Stimulated activated CD4-positive, alpha-beta T cell treated with anti-CD3 and anti-CD28 coated beads, Interleukin-1b, Interleukin-23, amount 100 ng/mL, for 4 hours (primary cell): Measurements from ENCODE around the gene LRTM1.

ENCODE experiments used
- DNase-seq, 2 donors: peaks; one replicate each; pipeline ENCODE4 v3.0.0-alpha.2; 2020; ENCODE audit warnings: low read depth in 2 of 2

Gene LRTM1

DNA sequence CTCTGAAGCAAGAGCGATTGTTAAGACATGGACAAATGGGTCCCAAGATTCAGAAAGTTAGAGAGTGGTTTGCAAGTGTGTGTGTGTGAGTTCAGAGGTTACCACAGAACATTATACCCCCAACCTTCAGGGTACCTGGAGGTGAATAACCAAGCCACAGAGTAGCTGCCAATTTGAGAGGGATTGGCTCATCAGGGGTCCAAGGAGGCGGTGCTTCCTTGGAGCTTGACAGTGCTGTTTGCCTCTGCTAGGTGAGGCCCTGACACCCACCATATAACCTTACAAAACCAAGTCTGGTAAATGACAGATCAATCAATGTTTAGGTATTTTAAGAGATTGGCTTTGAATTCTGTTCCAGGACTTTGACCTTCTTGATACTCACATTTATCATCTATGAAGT lies 35.7 kb downstream of the LRTM1 start:
- no peak for DNase-seq

DNA sequence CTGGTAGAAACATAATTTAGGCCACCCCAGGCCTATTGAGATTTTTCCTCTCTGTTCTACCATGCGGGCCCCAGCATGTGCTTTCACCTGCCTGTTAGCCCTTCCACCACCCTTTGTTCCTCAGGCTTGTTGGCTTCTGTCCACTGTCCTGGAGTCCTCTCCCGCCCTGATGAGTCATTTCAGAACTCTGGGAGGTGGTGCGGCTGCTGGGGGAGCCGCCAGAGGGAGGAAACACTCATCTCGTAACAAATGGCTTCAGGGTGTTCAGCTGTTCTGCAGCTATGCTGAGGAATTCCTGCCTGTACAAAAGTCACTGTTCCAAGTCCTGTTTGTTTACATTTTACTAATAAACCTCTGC lies 36.3 kb downstream of the LRTM1 start:
- DNase-seq = no peak

DNA sequence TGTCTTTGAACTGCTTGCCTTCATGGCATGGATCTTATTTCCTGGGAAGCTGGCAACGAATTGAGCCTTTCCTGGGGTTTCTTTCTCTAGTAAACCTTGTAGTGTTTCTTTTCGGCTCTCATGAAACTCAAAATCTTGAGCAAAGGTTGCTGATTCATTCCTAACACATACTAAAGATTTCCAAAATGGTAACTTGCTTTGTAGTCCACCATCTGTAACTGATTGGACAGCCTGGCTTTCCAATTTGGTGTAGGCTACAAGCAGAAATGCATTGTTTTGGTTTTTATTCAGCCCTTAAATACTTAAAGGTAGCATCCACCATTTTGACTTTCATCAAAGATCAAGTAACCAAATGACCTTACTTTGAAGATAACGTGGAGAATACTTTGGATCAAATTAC lies 38.1 kb downstream of the LRTM1 start:
- DNase-seq = no peak

DNA sequence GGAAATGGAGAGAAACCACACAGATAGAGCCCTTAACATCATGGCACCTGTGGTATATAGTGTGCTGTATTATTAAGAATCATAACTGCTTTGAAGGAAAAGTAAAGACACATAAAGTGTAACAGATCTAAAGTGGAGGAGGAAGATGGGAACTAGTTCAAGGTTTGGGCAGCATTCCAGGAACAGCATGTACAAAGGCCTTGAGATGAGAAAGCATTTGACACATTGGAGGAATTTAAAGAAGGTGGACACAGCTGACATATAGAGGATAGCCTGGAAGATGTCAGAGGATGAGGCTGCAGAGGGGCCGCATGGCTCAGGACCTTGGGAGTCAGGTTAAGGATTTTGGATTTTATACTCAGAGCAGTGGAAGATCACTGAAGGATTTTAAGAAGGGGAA lies 39.0 kb downstream of the LRTM1 start:
- no peak for DNase-seq

- DNase-seq = no peak
Measured at GRCh38 chr3:54888162-54888561, 39.7 kb downstream of the LRTM1 start.

DNA sequence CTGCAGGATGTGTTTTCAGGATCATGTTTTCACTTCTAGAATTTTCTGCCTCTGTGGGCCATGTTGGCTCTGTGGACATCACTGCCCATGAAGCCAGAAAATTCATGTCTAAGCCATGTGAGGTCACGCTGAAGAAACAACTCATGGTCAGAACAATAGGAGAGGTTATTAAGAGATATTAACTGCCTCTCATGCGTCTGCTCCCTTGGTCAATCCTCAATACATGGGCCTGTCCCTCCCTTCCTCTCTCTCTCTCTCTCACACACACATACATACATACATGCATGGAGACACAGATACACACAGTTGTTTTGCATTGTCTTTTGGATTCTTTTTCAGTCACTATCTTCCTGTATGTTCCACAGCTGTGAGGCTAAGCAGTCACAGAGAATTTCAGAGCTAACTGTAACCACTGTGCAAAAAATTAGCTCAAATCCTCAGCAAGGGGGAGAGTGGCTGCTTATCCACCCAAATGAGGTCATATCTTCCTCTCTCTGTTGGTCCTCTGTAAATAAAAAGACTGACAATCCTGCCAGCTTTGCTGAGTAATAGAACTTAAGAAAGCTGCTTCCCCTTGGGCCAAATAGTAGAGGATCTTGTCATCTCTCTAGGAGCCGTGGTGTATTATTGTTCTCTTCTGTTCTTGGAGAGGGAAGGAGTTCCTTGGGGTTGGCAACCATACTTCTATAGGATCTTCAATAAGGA lies 45.6 kb downstream of the LRTM1 start:
- no peak for DNase-seq

- no peak for DNase-seq
Measured at GRCh38 chr3:54878145-54878544, 49.7 kb downstream of the LRTM1 start.

- DNase-seq = no peak
Measured at GRCh38 chr3:54877730-54878129, 50.1 kb downstream of the LRTM1 start.

DNA sequence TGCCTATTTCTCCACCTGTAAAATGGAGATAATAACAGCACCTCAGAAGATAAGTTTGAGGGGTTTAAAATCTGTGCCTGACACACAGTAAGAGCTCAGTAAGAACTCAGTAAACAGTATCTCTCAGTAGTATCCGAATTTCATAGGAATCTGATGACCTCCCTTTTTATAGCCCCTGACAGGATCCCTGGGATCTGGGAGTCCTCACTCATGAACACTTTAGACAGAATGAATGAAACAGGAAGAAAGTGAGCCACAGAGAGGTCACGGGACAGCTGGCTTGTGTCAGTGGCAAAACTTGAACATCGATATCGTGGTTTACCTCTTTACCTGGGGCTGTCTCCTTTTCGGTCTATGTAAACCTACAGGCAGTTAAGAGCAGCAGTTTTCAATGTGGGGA lies 51.2 kb downstream of the LRTM1 start:
- no peak for DNase-seq

GRCh38 chr3:54875596-54876268 lies 52.1 kb downstream of the LRTM1 start:
- no peak for DNase-seq

- DNase-seq = no peak
Measured at GRCh38 chr3:54874816-54875556, 52.9 kb downstream of the LRTM1 start.

- DNase-seq = no peak
Measured at GRCh38 chr3:54873059-54874010, 54.5 kb downstream of the LRTM1 start.

GRCh38 chr3:54871867-54872266 lies 56.0 kb downstream of the LRTM1 start:
- no peak for DNase-seq

GRCh38 chr3:54870423-54870822 lies 57.4 kb downstream of the LRTM1 start:
- no peak for DNase-seq
